ENCODE results near the gene FGF7. TPM values are rescaled to one million over a fixed set of nuclear protein-coding genes. Genes with fewer than 3 reads are reported as not detected.
"Not testable (repeated sequence)": the region's sequence is repeated elsewhere in the genome, so short reads cannot be mapped to it uniquely, and the experiment has no call there.

Gene FGF7
- total RNA-seq, 1 experiment from 2014 or later: not detected

DNA sequence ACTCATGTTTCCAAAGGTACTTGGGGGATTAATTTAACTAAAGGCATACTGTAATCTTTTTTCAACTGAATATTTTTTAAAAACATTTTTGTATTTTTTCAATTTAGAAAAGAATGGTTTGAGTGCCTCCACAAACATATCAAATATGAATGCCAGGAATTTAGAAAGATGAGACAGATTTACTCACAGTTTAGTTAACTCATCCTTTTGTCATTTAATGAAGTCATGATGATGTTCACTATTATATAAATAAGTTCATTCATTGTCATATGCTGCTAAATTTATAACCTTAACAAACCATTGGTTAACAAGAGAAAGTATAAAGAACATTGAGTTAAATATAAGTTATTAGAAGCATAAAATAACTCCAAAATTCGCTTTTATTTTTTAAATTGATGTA is 50.0 kb downstream of the FGF7 start:
- H3K36me3 Mint-ChIP-seq (ENCODE audit: insufficient read depth in 1 of 3, low read depth in 3 of 3): no peaks in the 10 kb centered on the region
- H3K4me1 Mint-ChIP-seq: no peaks in the 10 kb centered on the region
- Histone ChIP-seq H2BK20ac (ENCODE audit: low read depth, low read length, poor library complexity, severe bottlenecking) (no peak overlapping the region), H3K9ac (ENCODE audit: extremely low read depth, insufficient read length, low read length) (no peak overlapping the region), H2AK5ac (ENCODE audit: insufficient read length, low read length) (no peak overlapping the region), H2BK12ac (ENCODE audit: insufficient read length, low read depth, low read length) (no peak overlapping the region), H3K23ac (ENCODE audit: insufficient read length, low read depth, low read length) (no peak overlapping the region), H3K14ac (ENCODE audit: insufficient read depth, low read length) (no peak overlapping the region), H3K56ac (ENCODE audit: insufficient read length, low read depth, low read length) (no peak overlapping the region), H2BK120ac (ENCODE audit: low read depth, low read length, poor library complexity, severe bottlenecking) (no peak overlapping the region), H4K8ac (replicated peaks; ENCODE audit: insufficient read length, low read depth, low read length) (no peak overlapping the region), H3K9me3 (ENCODE audit: control insufficient read depth, low read depth, low read length) (no peaks in the 10 kb centered on the region), H3K4me2 (ENCODE audit: insufficient read depth, insufficient read length, low read length) (no peak overlapping the region), H3K27me3 (ENCODE audit: insufficient read depth, low read length) (no peaks in the 10 kb centered on the region), H3K23me2 (ENCODE audit: insufficient read length, low read depth, low read length, poor library complexity, severe bottlenecking) (no peaks in the 10 kb centered on the region), H4K20me1 (ENCODE audit: control insufficient read depth, insufficient read depth, insufficient read length) (no peaks in the 10 kb centered on the region), H3K79me2 (ENCODE audit: insufficient read depth, low read length) (no peaks in the 10 kb centered on the region), H3T11ph (ENCODE audit: low read length) (no peak overlapping the region), H2BK5ac (ENCODE audit: insufficient read length, low read length) (no peak overlapping the region), H3K79me1 (ENCODE audit: insufficient read depth, low read depth, low read length, poor library complexity, severe bottlenecking) (no peaks in the 10 kb centered on the region), H4K5ac (ENCODE audit: insufficient read length, low read depth, low read length) (no peak overlapping the region), H2AFZ (ENCODE audit: low read length) (no peak overlapping the region), H4K91ac (ENCODE audit: insufficient read length, low read depth, low read length) (no peak overlapping the region), H3K18ac (ENCODE audit: insufficient read length, low read depth, low read length) (no peak overlapping the region), H3K4ac (ENCODE audit: low read depth, low read length) (no peak overlapping the region), H3K27ac (ENCODE audit: insufficient read length, low read depth, low read length) (no peak overlapping the region), H3K4me1 (ENCODE audit: insufficient read depth, low read length) (no peaks in the 10 kb centered on the region), H2BK15ac (ENCODE audit: low read depth, low read length) (no peak overlapping the region)
- H3K27ac Mint-ChIP-seq: no peak overlapping the region
- H3K27me3 Mint-ChIP-seq (ENCODE audit: low read depth): no peaks in the 10 kb centered on the region
- no peak overlapping the region for H3K4me3 Mint-ChIP-seq
- no peak for DNase-seq
- no peaks in the 10 kb centered on the region for H3K9me3 Mint-ChIP-seq
- TF ChIP-seq, protein P1, sequence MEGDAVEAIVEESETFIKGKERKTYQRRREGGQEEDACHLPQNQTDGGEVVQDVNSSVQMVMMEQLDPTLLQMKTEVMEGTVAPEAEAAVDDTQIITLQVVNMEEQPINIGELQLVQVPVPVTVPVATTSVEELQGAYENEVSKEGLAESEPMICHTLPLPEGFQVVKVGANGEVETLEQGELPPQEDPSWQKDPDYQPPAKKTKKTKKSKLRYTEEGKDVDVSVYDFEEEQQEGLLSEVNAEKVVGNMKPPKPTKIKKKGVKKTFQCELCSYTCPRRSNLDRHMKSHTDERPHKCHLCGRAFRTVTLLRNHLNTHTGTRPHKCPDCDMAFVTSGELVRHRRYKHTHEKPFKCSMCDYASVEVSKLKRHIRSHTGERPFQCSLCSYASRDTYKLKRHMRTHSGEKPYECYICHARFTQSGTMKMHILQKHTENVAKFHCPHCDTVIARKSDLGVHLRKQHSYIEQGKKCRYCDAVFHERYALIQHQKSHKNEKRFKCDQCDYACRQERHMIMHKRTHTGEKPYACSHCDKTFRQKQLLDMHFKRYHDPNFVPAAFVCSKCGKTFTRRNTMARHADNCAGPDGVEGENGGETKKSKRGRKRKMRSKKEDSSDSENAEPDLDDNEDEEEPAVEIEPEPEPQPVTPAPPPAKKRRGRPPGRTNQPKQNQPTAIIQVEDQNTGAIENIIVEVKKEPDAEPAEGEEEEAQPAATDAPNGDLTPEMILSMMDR (conservative IDR thresholded peaks at IDR 0.05): no peak
- WGBS (ENCODE audit: extremely low coverage, insufficient read length, low lambda C conversion rate): no CpG with 5 or more reads among the region's 1 CpG

DNA sequence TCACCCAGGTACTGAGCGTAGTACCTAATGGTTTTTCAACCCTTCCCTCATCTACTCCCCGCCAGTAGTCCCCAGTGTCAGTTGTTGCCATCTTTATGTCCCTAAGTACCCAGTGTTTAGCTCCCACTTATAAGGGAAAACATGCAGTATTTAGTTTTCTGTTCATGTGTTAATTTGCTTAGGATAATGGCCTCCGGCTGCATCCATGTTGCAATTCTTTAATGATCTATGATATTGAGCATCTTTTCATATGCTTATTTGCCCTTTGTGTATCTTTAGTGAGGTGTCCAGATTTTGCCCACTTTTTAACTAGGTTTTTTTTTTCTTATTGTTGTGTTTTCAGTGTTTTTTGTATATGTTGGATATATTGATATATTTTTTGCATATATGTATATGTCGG is 55.0 kb downstream of the FGF7 start:
- H3K14ac ChIP-seq (ENCODE audit: insufficient read depth, low read length); H3K27ac Mint-ChIP-seq; H3K36me3 Mint-ChIP-seq (ENCODE audit: insufficient read depth in 1 of 3, low read depth in 3 of 3); H3K27ac ChIP-seq (ENCODE audit: insufficient read length, low read depth, low read length); H2BK120ac ChIP-seq (ENCODE audit: low read depth, low read length, poor library complexity, severe bottlenecking); H3K4me3 Mint-ChIP-seq; H2BK20ac ChIP-seq (ENCODE audit: low read depth, low read length, poor library complexity, severe bottlenecking); H3K79me1 ChIP-seq (ENCODE audit: insufficient read depth, low read depth, low read length, poor library complexity, severe bottlenecking); H2AK5ac ChIP-seq (ENCODE audit: insufficient read length, low read length); H3K18ac ChIP-seq (ENCODE audit: insufficient read length, low read depth, low read length); H3K27me3 ChIP-seq (ENCODE audit: insufficient read depth, low read length); H3K4me1 Mint-ChIP-seq; H2BK15ac ChIP-seq (ENCODE audit: low read depth, low read length); H2BK12ac ChIP-seq (ENCODE audit: insufficient read length, low read depth, low read length); H3K23me2 ChIP-seq (ENCODE audit: insufficient read length, low read depth, low read length, poor library complexity, severe bottlenecking); H3K4me2 ChIP-seq (ENCODE audit: insufficient read depth, insufficient read length, low read length); H4K5ac ChIP-seq (ENCODE audit: insufficient read length, low read depth, low read length); H3T11ph ChIP-seq (ENCODE audit: low read length); H3K79me2 ChIP-seq (ENCODE audit: insufficient read depth, low read length); H4K91ac ChIP-seq (ENCODE audit: insufficient read length, low read depth, low read length); H3K27me3 Mint-ChIP-seq (ENCODE audit: low read depth); H3K23ac ChIP-seq (ENCODE audit: insufficient read length, low read depth, low read length); H3K4me1 ChIP-seq (ENCODE audit: insufficient read depth, low read length); H3K9me3 ChIP-seq (ENCODE audit: control insufficient read depth, low read depth, low read length); H3K9me3 Mint-ChIP-seq; H4K20me1 ChIP-seq (ENCODE audit: control insufficient read depth, insufficient read depth, insufficient read length); DNase-seq; H4K8ac ChIP-seq (replicated peaks; ENCODE audit: insufficient read length, low read depth, low read length); H3K4ac ChIP-seq (ENCODE audit: low read depth, low read length); H2AFZ ChIP-seq (ENCODE audit: low read length); H3K9ac ChIP-seq (ENCODE audit: extremely low read depth, insufficient read length, low read length); H2BK5ac ChIP-seq (ENCODE audit: insufficient read length, low read length); H3K56ac ChIP-seq (ENCODE audit: insufficient read length, low read depth, low read length): not testable (repeated sequence)
- WGBS (ENCODE audit: extremely low coverage, insufficient read length, low lambda C conversion rate): no CpG with 5 or more reads among the region's 4 CpGs
